ENCODE measurements around the gene GBP7.

GBP7 gene

GRCh38 chr1:89100412-89100811, 75.4 kb downstream of the GBP7 start:
- H3K27ac ChIP-seq (ENCODE audit: low read length) = no peak overlapping the region
- no peak for DNase-seq
- H3K9me3 ChIP-seq (replicated peaks; ENCODE audit: insufficient read depth, low read length) = no peaks in the 10 kb centered on the region
- no peaks in the 10 kb centered on the region for H3K9me2 ChIP-seq (replicated peaks; ENCODE audit: insufficient read depth, low read length)
- H3K27me3 ChIP-seq (replicated peaks; ENCODE audit: insufficient read depth, low read length) = no peaks in the 10 kb centered on the region
- H3K4me3 ChIP-seq (ENCODE audit: low read length) = no peak overlapping the region
- H3K9ac ChIP-seq (ENCODE audit: low read length) = no peak overlapping the region
- no peaks in the 10 kb centered on the region for H3K36me3 ChIP-seq (replicated peaks; ENCODE audit: insufficient read depth, low read length)
- H3K4me2 ChIP-seq (ENCODE audit: low read depth, low read length) = no peak overlapping the region
- H2AFZ ChIP-seq (ENCODE audit: low read length) = no peak overlapping the region
- no peaks in the 10 kb centered on the region for H3K4me1 ChIP-seq (ENCODE audit: low read length)
- no peaks in the 10 kb centered on the region for H3F3A ChIP-seq (ENCODE audit: insufficient read depth, low read length)
- no peaks in the 10 kb centered on the region for H4K20me1 ChIP-seq (ENCODE audit: insufficient read depth, low read length)
- no peak for TF ChIP-seq EZH2 (optimal IDR thresholded peaks at IDR 0.05; ENCODE audit: low read depth, low read length)
- TF ChIP-seq EZH2phosphoT487 (IDR thresholded peaks at IDR 0.05; ENCODE audit: low read length) = no peak
- TF ChIP-seq CTCF (IDR thresholded peaks at IDR 0.05; ENCODE audit: low read length) = no peak
- H3K79me2 ChIP-seq (ENCODE audit: low read length) = no peaks in the 10 kb centered on the region

GRCh38 chr1:89098857-89099256, 76.9 kb downstream of the GBP7 start:
- H3K4me3 ChIP-seq (ENCODE audit: low read length) = no peak overlapping the region
- no peaks in the 10 kb centered on the region for H3K79me2 ChIP-seq (ENCODE audit: low read length)
- no peaks in the 10 kb centered on the region for H3K9me3 ChIP-seq (replicated peaks; ENCODE audit: insufficient read depth, low read length)
- no peaks in the 10 kb centered on the region for H3K36me3 ChIP-seq (replicated peaks; ENCODE audit: insufficient read depth, low read length)
- no peak for DNase-seq
- no peak overlapping the region for H3K9ac ChIP-seq (ENCODE audit: low read length)
- no peak overlapping the region for H3K27ac ChIP-seq (ENCODE audit: low read length)
- no peaks in the 10 kb centered on the region for H3K27me3 ChIP-seq (replicated peaks; ENCODE audit: insufficient read depth, low read length)
- no peak overlapping the region for H3K4me2 ChIP-seq (ENCODE audit: low read depth, low read length)
- H3K9me2 ChIP-seq (replicated peaks; ENCODE audit: insufficient read depth, low read length) = no peaks in the 10 kb centered on the region
- no peaks in the 10 kb centered on the region for H4K20me1 ChIP-seq (ENCODE audit: insufficient read depth, low read length)
- TF ChIP-seq EZH2 (optimal IDR thresholded peaks at IDR 0.05; ENCODE audit: low read depth, low read length) (no peak), EZH2phosphoT487 (IDR thresholded peaks at IDR 0.05; ENCODE audit: low read length) (no peak), CTCF (IDR thresholded peaks at IDR 0.05; ENCODE audit: low read length) (no peak)
- no peaks in the 10 kb centered on the region for H3K4me1 ChIP-seq (ENCODE audit: low read length)
- no peaks in the 10 kb centered on the region for H3F3A ChIP-seq (ENCODE audit: insufficient read depth, low read length)
- no peak overlapping the region for H2AFZ ChIP-seq (ENCODE audit: low read length)

- Histone ChIP-seq H3K9ac (ENCODE audit: low read length) (no peak overlapping the region), H4K20me1 (ENCODE audit: insufficient read depth, low read length) (no peaks in the 10 kb centered on the region), H3K27me3 (replicated peaks; ENCODE audit: insufficient read depth, low read length) (no peaks in the 10 kb centered on the region), H3K9me2 (replicated peaks; ENCODE audit: insufficient read depth, low read length) (no peaks in the 10 kb centered on the region), H3K4me3 (ENCODE audit: low read length) (no peak overlapping the region), H3K36me3 (replicated peaks; ENCODE audit: insufficient read depth, low read length) (no peaks in the 10 kb centered on the region), H3F3A (ENCODE audit: insufficient read depth, low read length) (no peaks in the 10 kb centered on the region), H2AFZ (ENCODE audit: low read length) (no peak overlapping the region), H3K27ac (ENCODE audit: low read length) (no peak overlapping the region), H3K4me2 (ENCODE audit: low read depth, low read length) (no peak overlapping the region), H3K79me2 (ENCODE audit: low read length) (no peaks in the 10 kb centered on the region), H3K9me3 (replicated peaks; ENCODE audit: insufficient read depth, low read length) (no peaks in the 10 kb centered on the region), H3K4me1 (ENCODE audit: low read length) (no peaks in the 10 kb centered on the region)
- no peak for DNase-seq
- TF ChIP-seq EZH2phosphoT487 (IDR thresholded peaks at IDR 0.05; ENCODE audit: low read length) (no peak), CTCF (IDR thresholded peaks at IDR 0.05; ENCODE audit: low read length) (no peak), EZH2 (optimal IDR thresholded peaks at IDR 0.05; ENCODE audit: low read depth, low read length) (no peak)
Observed at GRCh38 chr1:89095737-89096136, 80.1 kb downstream of the GBP7 start.
